Measurements from ENCODE around the gene LIPC.

Gene LIPC

GRCh38 chr15:58406811-58407210, 25.0 kb upstream of the LIPC start:
- no peak for DNase-seq (ENCODE audit: low spot score)

GRCh38 chr15:58407236-58407775, 24.5 kb upstream of the LIPC start:
- no peak for DNase-seq (ENCODE audit: low spot score)

DNA sequence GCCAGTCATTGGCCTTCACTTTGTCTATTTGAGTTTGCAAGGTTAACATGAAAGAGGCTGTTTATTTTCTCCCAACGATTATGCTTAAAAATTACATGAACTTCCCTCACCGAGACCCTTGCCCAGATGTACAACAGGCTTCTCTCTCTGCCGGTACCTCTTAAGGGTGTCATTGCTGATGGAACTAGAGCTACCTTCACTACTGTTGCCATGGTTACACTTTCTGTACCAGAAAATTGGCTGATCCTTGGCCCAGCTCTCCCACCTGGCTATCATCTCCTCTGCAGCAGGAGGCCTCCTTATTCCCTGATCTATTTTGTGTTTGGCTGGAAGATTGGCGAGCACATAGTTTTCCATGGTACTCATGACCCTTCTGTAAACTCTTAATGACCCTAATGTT, 24.0 kb upstream of the LIPC start:
- DNase-seq (ENCODE audit: low spot score), result no peak

DNA sequence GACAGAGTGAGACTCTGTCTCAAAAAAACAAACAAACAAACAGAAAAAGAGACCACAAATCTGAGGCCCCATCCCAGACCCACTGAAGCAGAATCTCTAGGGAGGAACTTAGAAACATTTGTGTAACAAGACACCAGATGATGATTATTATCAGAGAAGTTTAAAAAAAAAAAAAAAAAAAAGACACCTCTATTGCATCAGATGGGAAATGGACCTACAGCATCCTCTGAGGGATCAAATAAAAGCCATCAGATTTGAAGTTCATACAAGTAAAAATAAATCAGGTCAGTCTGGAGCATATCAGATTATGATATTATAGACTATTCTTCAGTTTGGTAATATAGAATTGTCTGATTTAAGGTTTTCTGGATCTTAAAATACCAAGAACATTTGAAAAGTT, 21.9 kb upstream of the LIPC start:
- DNase-seq (ENCODE audit: low spot score), result no peak

DNA sequence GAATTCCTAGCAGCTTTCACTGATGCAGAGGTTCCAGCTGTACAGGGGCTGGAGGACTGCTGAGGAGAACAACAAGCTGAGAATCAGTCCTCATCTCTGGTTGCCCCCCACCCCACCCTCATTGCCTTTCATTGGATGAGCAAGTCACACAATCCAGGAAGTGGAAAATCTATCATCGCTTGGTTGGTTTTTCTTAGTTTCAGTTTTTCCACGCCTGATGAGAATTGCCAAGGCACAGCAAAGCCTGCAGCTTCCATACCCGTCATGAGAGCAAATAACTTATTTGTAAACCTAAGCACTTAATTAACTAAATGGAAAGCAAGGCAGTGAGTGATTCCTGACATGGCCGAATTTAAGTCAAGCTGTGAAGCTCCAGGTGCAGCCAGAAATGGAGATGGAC, 21.4 kb upstream of the LIPC start:
- DNase-seq (ENCODE audit: low spot score), result no peak

- no peak for DNase-seq (ENCODE audit: low spot score)
These were observed 18.5 kb upstream of the LIPC start for GRCh38 chr15:58413253-58413652.

GRCh38 chr15:58415636-58416035, 16.2 kb upstream of the LIPC start:
- no peak for DNase-seq (ENCODE audit: low spot score)

GRCh38 chr15:58416963-58417362, 14.8 kb upstream of the LIPC start:
- DNase-seq (ENCODE audit: low spot score), result no peak

DNA sequence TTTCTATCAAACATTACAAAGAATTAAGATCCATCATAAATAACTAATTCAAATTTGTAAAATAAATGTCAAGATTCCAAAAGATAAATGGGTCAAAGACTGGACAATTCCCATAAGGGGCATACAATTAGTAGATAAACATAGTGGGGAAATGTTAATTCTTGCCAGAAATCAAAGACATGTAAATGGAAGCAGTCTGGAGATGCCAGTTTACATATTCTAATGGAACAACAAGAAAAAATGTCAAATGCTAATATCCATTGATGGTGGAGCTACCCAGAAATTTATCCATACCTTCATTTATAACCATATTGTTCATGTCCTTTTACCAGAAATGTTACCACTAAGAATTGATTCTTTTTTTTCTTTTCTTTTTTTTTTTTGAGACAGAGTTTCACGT, 13.7 kb upstream of the LIPC start:
- no peak for DNase-seq (ENCODE audit: low spot score)

GRCh38 chr15:58419803-58420524, 11.8 kb upstream of the LIPC start:
- no peak for DNase-seq (ENCODE audit: low spot score)

DNA sequence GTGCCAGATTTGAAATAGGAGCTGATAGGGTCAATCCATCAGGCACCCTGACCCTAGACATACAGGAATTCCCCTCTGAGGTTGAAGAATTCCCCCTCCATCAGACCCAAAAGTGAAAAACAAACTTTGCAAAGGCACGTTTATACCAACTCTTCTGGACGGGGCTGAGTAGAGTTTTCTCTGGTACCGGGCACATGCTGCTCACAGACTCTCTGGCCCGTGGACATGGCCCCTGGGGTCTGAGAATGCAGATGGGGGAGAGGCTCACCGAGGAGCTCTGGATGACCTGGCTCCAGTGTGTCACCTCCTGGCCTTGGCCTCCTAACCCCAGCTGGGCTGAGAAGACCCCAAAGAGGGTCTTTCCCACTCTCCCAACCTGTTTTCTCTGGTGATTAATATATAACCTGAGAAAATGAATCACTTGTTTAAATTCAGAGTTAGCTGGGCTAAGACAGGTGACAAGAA, 11.2 kb upstream of the LIPC start:
- no peak for DNase-seq (ENCODE audit: low spot score)

- no peak for DNase-seq (ENCODE audit: low spot score)
These were observed 8.6 kb upstream of the LIPC start for GRCh38 chr15:58423205-58423604.

DNA sequence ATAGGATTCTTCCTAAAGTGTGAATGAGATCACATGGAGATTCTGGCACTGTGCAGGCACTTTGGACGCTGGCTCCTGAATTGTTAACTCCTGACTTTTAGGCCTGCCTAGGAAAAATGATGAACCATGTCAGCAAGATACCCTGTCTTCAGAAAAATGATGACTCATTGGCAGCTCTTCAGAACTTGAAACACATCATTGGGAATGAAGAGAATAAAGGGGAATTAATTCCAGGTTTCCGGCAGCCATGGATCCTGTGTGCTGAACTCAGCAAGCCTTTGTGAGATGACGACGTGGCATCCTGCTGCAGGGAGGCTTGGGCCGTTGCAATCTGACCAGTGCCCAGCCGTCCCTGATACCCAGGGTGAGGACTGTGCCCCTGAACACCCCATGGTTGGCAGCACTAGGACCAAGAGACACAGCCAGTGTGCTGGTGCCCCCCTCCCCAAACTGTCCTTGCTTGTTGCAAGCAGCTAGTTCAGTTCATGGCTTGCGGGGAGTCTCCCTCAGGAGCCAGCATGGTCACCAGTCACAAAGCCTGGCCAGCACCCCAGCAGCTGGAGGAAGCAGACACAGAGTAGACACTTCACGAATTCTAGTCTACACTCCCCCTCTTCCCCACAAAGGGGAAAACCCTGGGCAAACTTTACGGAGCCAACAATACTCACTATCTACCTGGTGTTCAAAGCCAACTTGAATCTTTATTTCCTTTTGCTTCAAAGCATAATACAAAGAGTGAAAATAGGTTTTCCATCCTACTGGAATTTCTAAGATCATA, 7.8 kb upstream of the LIPC start:
- no peak for DNase-seq (ENCODE audit: low spot score)

DNA sequence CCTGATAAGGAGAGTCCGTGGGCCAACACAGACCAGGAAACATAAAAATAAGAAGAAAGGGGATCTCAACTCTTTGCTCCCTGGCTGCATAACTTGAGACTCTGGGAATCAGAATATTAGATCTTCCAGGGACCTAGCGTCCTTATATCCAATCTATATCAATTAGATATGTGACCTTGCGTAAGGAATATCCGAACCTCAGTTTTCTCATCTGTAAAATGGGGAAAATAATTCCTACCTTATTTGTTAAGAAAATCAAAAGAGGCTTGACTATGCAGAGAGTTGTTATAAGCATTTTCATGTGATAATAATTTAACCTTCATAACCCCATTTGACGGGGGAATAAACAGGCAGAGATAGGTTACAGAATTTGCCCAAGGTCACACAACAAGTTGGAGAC, 7.1 kb upstream of the LIPC start:
- no peak for DNase-seq (ENCODE audit: low spot score)

DNA sequence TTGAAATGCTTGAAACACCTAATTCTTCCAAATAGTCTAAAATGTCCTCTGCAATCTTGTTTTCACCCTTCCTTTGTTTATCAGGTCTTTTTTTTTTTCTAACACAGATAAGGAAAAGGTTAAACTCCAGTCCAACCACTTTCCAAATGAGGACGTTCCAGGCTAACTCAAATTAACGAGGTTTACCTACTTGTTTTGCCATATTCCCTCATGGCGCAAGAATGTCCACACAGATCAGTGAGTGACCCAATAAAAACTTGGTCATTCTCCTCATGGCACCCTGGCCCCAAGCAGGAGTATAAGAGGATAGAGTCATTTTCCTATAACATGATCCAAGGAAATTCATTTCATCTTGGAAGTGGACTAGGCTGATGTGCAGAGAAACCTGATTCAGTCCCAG, 6.6 kb upstream of the LIPC start:
- no peak for DNase-seq (ENCODE audit: low spot score)

- no peak for DNase-seq (ENCODE audit: low spot score)
These were observed 6.0 kb upstream of the LIPC start for GRCh38 chr15:58425834-58426233.

GRCh38 chr15:58426501-58426900, 5.3 kb upstream of the LIPC start:
- DNase-seq (ENCODE audit: low spot score), result no peak

GRCh38 chr15:58427987-58428386, 3.8 kb upstream of the LIPC start:
- no peak for DNase-seq (ENCODE audit: low spot score)

- no peak for DNase-seq (ENCODE audit: low spot score)
These were observed 1.5 kb upstream of the LIPC start for GRCh38 chr15:58430224-58430787.

GRCh38 chr15:58432401-58432800, 610 bp downstream of the LIPC start:
- DNase-seq (ENCODE audit: low spot score), result no peak

GRCh38 chr15:58433597-58434333, 2.0 kb downstream of the LIPC start:
- no peak for DNase-seq (ENCODE audit: low spot score)

GRCh38 chr15:58434334-58434875, 2.6 kb downstream of the LIPC start:
- peak; percentile 35 for DNase-seq (ENCODE audit: low spot score)
